MM.1S (cell line): ENCODE measurements around the gene KCNJ5.

Experiments
- DNase-seq: peaks from one replicate; pipeline ENCODE4 v3.0.0-alpha.2; 2015
- H2AFZ ChIP-seq: fragments of 300-600 bp; sonication (generic); 2 replicates; pipeline ENCODE4 v1.6.0; 2016; ENCODE audit warnings: antibody characterized with exemption, low read length
- H3F3A ChIP-seq: fragments of 300-600 bp; sonication (generic); 2 replicates; pipeline ENCODE4 v1.6.1; 2016; ENCODE audit warnings: mild to moderate bottlenecking, antibody characterized with exemption, low read length, moderate library complexity, mixed read lengths; ENCODE audit not compliant: insufficient read depth
- H3K27ac ChIP-seq: fragments of 300-600 bp; sonication (generic); 2 replicates; pipeline ENCODE4 v1.5.1; 2016; ENCODE audit warnings: mild to moderate bottlenecking, low read length
- H3K27me3 ChIP-seq: fragments of 300-600 bp; sonication (generic); replicated peaks from 2 replicates; pipeline ENCODE4 v1.6.0; 2016; ENCODE audit warnings: low read length; ENCODE audit not compliant: insufficient read depth
- H3K36me3 ChIP-seq: fragments of 300-600 bp; sonication (generic); replicated peaks from 2 replicates; pipeline ENCODE4 v1.6.1; 2016; ENCODE audit warnings: mild to moderate bottlenecking, low read length, mixed read lengths; ENCODE audit not compliant: insufficient read depth
- H3K4me1 ChIP-seq: fragments of 300-600 bp; sonication (generic); 2 replicates; pipeline ENCODE4 v1.6.1; 2016; ENCODE audit warnings: low read length, mixed read lengths
- H3K4me2 ChIP-seq: fragments of 300-600 bp; sonication (generic); 2 replicates; pipeline ENCODE4 v1.6.0; 2016; ENCODE audit warnings: low read depth, low read length
- H3K4me3 ChIP-seq: fragments of 300-600 bp; sonication (generic); 2 replicates; pipeline ENCODE4 v1.5.1; 2016; ENCODE audit warnings: low read length, mixed read lengths
- H3K79me2 ChIP-seq: fragments of 300-600 bp; sonication (generic); 2 replicates; pipeline ENCODE4 v1.6.1; 2016; ENCODE audit warnings: mixed run types, low read length, mixed read lengths
- H3K9ac ChIP-seq: fragments of 300-600 bp; sonication (generic); 2 replicates; pipeline ENCODE4 v1.6.1; 2016; ENCODE audit warnings: low read length, mixed read lengths
- H3K9me2 ChIP-seq: fragments of 300-600 bp; sonication (generic); replicated peaks from 2 replicates; pipeline ENCODE4 v1.6.1; 2016; ENCODE audit warnings: mild to moderate bottlenecking, low read length, mixed read lengths; ENCODE audit not compliant: insufficient read depth
- H3K9me3 ChIP-seq: fragments of 300-600 bp; sonication (generic); replicated peaks from 2 replicates; pipeline ENCODE4 v1.6.1; 2016; ENCODE audit warnings: mild to moderate bottlenecking, low read length, mixed read lengths; ENCODE audit not compliant: insufficient read depth
- H4K20me1 ChIP-seq: fragments of 300-600 bp; sonication (generic); 2 replicates; pipeline ENCODE4 v1.6.1; 2016; ENCODE audit warnings: mild to moderate bottlenecking, low read length, moderate library complexity, mixed read lengths; ENCODE audit not compliant: insufficient read depth
- EZH2 ChIP-seq: fragments of 300-600 bp; sonication (generic); optimal IDR thresholded peaks from 2 replicates; pipeline ENCODE3; 2017; ENCODE audit warnings: low read depth, mild to moderate bottlenecking, antibody characterized with exemption, low read length, mixed read lengths
- EZH2phosphoT487 ChIP-seq: fragments of 300-600 bp; sonication (generic); IDR thresholded peaks from 2 replicates; pipeline ENCODE4 v1.6.1; 2018; ENCODE audit warnings: antibody characterized with exemption, low read length
- TF ChIP-seq, protein P1 (sequence below): fragments of 300-600 bp; sonication (generic); IDR thresholded peaks from 2 replicates; pipeline ENCODE4 v1.5.1; 2016; ENCODE audit warnings: antibody characterized with exemption, low read length, mixed read lengths

The KCNJ5 gene

GRCh38 chr11:128845334-128845780 is 45.8 kb upstream of the KCNJ5 start:
- Histone ChIP-seq H3K9me3 (no peaks in the 10 kb centered on the region), H3K36me3 (no peaks in the 10 kb centered on the region), H3K4me3 (no peak overlapping the region), H3F3A (no peaks in the 10 kb centered on the region), H3K79me2 (no peaks in the 10 kb centered on the region), H4K20me1 (no peaks in the 10 kb centered on the region), H3K9ac (no peak overlapping the region), H3K9me2 (no peaks in the 10 kb centered on the region), H3K4me2 (no peak overlapping the region), H3K27ac (no peak overlapping the region), H3K27me3 (no peaks in the 10 kb centered on the region), H2AFZ (no peak overlapping the region), H3K4me1 (no peaks in the 10 kb centered on the region)
- TF ChIP-seq EZH2 (no peak), EZH2phosphoT487 (no peak)
- TF ChIP-seq, protein P1, sequence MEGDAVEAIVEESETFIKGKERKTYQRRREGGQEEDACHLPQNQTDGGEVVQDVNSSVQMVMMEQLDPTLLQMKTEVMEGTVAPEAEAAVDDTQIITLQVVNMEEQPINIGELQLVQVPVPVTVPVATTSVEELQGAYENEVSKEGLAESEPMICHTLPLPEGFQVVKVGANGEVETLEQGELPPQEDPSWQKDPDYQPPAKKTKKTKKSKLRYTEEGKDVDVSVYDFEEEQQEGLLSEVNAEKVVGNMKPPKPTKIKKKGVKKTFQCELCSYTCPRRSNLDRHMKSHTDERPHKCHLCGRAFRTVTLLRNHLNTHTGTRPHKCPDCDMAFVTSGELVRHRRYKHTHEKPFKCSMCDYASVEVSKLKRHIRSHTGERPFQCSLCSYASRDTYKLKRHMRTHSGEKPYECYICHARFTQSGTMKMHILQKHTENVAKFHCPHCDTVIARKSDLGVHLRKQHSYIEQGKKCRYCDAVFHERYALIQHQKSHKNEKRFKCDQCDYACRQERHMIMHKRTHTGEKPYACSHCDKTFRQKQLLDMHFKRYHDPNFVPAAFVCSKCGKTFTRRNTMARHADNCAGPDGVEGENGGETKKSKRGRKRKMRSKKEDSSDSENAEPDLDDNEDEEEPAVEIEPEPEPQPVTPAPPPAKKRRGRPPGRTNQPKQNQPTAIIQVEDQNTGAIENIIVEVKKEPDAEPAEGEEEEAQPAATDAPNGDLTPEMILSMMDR: no peak
- DNase-seq: no peak

GRCh38 chr11:128846985-128847384 is 44.2 kb upstream of the KCNJ5 start:
- Histone ChIP-seq H3K27me3 (no peaks in the 10 kb centered on the region), H2AFZ (no peak overlapping the region), H3K27ac (no peak overlapping the region), H3K36me3 (no peaks in the 10 kb centered on the region), H4K20me1 (no peaks in the 10 kb centered on the region), H3K4me3 (no peak overlapping the region), H3K9me3 (no peaks in the 10 kb centered on the region), H3F3A (no peaks in the 10 kb centered on the region), H3K4me2 (no peak overlapping the region), H3K9me2 (no peaks in the 10 kb centered on the region), H3K4me1 (no peaks in the 10 kb centered on the region), H3K9ac (no peak overlapping the region), H3K79me2 (no peaks in the 10 kb centered on the region)
- TF ChIP-seq EZH2phosphoT487: no peak
- TF ChIP-seq EZH2: no peak
- TF ChIP-seq, protein P1: no peak
- DNase-seq: no peak

DNA sequence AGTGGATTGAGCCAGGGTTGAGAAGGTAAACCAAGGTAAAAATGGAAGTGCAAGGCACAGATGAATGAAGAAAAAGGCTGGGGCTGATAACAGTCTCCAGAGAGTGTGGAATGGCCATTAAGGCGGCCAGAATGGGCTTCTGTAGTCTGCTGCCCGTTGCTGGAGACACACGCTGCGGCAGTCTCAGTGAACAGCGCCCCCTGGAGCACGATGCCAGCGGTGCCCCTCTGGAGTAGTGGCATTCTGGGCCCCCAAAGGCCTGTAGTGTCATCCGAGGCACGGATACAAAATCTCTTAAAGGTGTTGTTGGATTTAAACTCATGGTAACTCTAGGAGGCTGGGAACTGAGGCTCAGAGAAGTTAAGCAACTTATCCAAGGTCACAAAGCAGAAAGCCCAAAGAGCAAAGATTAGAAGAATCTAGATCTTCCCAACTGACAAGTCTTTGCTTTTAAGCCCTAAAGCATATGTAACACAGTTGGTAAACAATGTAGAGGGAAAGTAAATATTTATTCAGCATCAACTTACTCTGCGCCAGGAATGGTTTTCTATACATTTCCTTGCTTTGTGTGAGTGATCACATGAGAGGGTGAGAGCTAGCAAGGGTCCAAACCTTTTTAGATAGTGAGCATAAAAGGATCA is 42.2 kb upstream of the KCNJ5 start:
- Histone ChIP-seq H2AFZ (no peak overlapping the region), H3F3A (no peaks in the 10 kb centered on the region), H3K4me3 (no peak overlapping the region), H3K9me2 (no peaks in the 10 kb centered on the region), H4K20me1 (no peaks in the 10 kb centered on the region), H3K4me1 (no peaks in the 10 kb centered on the region), H3K36me3 (no peaks in the 10 kb centered on the region), H3K79me2 (no peaks in the 10 kb centered on the region), H3K4me2 (no peak overlapping the region), H3K27ac (no peak overlapping the region), H3K9me3 (no peaks in the 10 kb centered on the region), H3K27me3 (no peaks in the 10 kb centered on the region), H3K9ac (no peak overlapping the region)
- TF ChIP-seq EZH2phosphoT487: no peak
- no peak for TF ChIP-seq EZH2
- TF ChIP-seq, protein P1: peak; percentile 74
- peak; percentile 37 for DNase-seq
